DMS114 treated with DMSO at 0.1 percent for 48 hours (cell line): ENCODE data around the gene PDE4DIP.
"Not testable (repeated sequence)": the region's sequence is repeated elsewhere in the genome, so short reads cannot be mapped to it uniquely, and the experiment has no call there.

Experiments used
- DNase-seq: peaks from one replicate; lab custom pipeline; 2025; ENCODE audit not compliant: unreplicated experiment; lab: John Stamatoyannopoulos, UW

Gene PDE4DIP

GRCh38 chr1:148844220-148844619 lies at the start of gene PDE4DIP:
Gene PDE4DIP, plus strand, starts transcription at chr1:148844428. Its CDS starts 347 bp downstream, at chr1:148844775.
- not testable (repeated sequence) for DNase-seq

DNA sequence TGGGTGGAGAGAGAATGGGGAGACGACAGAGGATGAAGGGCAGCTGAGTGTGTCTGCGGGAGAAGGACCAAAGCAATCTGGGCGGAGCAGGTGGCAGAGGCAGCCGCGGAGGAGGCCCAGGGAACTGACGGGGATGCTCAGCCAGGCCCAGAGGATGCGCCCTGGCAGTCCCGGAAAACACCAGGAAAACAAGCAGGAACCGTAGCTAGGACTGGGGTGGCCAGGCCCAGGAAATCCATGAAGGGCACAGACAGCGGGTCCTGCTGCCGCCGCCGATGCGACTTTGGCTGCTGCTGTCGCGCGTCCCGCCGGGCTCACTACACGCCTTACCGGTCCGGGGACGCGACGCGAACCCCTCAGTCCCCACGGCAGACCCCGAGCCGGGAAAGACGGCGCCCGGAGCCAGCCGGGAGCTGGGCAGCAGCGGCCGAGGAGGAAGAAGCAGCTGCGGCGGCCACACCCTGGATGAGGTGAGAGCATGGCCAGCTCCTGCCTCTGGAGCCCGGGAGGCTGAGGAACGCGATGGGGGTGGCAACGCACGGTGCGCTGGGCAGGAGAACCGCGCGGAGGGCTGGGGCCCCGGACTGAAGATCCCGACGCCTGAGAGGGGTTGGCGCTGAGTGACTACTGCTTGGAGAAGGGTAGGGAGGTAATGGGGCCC lies 35.8 kb upstream of the PDE4DIP start:
- not testable (repeated sequence) for DNase-seq

DNA sequence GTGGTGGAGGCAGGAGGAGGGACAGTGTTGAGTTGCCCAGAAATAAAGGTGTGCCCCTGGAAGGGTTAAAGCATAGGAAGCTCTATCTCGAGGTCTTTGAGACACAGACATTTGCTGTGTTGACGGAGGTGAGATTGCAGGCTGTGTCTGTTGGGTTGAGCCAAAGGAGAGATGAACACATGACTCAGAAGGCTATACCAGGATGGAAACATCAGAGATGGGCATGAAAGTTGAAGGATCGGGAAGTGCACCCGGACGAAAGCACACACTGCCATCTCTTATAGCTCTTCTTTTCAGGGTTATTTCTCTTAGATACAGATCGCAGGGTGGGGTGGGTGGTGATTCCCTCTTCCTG lies 35.3 kb upstream of the PDE4DIP start:
- not testable (repeated sequence) for DNase-seq

DNA sequence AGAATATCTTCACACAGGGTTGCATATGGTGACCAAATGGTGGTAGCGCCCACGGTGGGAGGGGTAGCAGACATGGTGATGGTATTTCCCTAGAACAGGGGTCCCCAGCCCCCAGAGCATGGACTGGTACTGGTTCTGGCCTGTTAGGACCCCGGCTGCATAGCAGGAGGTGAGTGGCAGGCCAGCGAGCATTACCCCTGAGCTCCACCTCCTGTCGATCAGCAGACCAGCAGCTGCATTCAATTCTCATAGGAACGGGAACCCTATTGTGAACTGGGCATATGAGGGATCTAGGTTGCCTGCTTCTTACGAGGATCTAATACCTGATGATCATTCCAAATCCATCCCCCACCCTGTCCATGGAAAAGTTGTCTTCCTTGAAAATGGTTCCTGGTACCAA lies 22.0 kb upstream of the PDE4DIP start:
- DNase-seq = not testable (repeated sequence)

DNA sequence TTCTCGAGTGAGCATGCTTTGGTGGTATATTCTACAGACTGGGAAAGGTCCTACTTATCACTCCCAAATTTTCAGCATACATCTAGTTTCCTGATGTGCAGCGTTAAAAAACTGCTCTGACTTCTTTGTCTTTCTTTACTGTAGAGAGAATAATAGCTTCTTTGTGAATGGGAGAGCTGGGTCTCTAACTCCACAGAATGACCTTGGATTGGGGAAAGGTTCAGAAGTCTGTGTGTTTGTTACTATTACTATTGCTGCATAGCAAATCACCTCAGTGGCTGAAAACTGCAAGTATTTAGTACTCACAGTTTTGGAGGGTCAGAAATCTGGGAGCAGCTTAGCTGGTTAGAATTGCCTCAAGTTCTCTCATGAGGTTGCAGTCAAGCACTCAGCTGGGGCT lies 20.4 kb upstream of the PDE4DIP start:
- not testable (repeated sequence) for DNase-seq

GRCh38 chr1:148825029-148825428 lies 19.2 kb upstream of the PDE4DIP start:
- DNase-seq = not testable (repeated sequence)

GRCh38 chr1:148828531-148828930 lies 15.7 kb upstream of the PDE4DIP start:
- not testable (repeated sequence) for DNase-seq

DNA sequence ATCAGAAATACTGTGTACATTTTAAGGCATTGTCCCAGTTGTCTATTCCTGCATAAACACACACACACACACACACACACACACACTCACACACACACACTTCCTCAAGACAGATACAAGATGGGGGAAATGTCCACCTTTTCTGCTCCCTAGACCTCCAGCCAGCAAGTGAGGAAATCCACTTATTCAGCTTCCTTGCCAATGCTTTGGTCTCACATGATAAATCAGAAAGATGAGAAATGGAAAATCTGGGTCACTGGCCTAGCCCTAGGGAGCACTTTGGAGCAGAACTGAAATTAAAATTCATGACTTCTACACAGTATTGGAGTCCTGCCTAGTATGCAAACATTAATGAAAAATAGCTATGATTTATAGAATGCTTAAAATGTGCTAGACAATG lies 15.3 kb upstream of the PDE4DIP start:
- not testable (repeated sequence) for DNase-seq

DNA sequence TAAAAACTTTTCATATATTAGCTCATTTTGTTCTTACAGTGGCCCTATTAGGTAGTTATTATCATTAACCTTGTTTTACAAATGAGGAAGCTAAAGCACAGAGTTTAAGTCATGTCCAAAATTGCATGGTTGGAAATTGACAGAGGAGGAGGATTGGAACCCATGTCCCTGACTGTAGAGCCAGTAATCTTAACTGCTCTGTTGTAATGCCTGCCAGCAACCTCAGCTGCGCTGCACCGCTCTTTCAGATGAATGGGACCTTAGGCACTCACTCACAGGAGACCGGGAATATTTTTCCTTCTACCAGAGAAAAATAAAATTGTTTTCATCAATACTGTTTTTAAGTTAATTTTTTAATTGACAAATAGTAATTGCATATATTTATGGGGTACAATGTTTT lies 14.9 kb upstream of the PDE4DIP start:
- not testable (repeated sequence) for DNase-seq

DNA sequence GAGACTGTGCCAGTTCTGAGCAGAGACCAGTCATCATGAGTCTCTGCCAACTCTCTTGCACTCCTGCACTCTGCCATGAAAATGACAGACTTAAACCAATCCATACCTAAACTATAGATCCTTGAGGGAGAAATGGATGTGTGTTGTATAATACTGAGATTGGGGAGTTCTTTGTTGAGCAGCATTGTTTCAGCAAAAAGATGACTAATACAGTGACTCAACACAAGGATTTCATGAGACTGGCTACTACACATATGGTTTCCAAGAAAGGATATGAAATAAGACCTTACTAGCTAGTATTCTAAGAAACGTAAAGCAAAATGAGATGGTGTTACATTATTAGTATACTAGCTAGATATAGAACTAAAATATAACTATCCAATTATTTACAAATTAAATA lies 3.0 kb upstream of the PDE4DIP start:
- not testable (repeated sequence) for DNase-seq

- not testable (repeated sequence) for DNase-seq
Measured at GRCh38 chr1:148844651-148845050, 423 bp downstream of the PDE4DIP start.

DNA sequence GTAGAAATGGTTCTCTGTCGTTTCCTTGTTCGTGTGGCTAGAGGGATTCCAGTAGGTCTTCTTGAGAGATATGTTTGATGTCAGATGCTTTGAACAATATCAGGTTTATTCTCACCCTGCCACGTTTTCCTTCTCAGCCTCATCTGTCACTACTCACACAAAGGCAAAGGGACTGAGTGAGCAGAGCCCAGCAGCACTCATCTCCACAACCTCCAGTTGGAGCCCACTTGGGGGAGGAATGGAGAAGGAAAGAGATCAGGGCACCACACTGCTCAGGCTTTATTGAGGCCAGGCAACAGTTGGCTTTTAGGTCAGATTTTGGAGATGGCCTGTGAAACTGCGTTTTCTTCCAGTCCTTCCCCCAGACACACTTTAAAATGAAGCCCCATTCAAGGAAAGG lies 840 bp downstream of the PDE4DIP start:
- DNase-seq = not testable (repeated sequence)

DNA sequence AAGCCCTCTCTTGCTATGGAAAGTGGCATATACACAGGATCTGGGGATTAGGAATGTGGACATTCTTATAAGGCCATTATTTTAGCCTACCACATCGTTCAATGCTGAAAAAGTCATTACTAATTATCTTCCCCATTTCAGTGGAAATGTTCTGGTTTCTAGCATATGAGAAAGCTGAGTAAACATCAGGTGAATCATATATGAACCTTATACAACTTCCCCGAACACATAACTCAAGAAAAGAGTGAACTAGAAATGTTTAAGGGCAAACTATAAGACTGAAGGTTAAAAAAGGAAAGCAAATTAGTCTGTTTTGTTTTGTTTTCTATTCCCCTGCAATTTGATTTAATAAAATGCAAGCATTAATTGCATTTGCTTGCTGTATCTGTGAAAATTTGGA lies 6.1 kb downstream of the PDE4DIP start:
- DNase-seq = not testable (repeated sequence)

DNA sequence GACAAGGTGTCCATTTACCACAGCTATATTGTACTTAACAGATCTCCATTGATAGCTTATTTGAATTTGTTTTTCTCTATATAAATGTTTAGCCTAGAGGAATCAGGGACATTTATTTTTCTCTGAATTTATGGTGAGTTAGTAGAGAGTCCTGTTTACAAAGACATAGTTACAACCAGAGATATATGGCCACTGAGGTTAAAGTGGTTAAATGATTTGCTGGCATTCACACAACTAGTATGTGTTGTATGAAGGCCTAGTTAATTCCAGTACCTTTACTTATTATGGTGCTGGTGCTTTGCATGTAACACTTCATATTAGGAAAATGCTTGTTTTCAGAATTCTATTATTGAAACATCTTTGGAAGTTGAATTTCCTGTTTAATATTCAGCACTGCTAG lies 6.6 kb downstream of the PDE4DIP start:
- DNase-seq = not testable (repeated sequence)

DNA sequence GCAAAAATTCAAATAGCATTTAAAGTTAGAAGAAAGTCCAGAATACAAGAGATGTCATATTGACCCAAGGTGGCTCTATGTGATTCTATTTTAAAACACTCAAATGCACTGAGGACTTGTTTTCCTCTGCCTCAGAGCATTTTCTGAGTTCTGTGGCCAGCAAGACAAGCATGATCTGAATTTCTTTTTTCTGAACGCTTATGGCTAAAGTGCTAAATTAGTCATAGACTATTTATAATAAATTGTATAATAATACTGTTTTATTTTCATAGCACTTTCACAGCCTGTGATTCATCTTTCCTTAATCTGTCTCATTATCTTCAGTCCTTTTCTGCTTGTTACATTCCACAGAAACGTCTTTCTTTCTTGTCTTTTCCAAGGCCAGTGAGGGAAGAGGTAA lies 7.5 kb downstream of the PDE4DIP start:
- not testable (repeated sequence) for DNase-seq

DNA sequence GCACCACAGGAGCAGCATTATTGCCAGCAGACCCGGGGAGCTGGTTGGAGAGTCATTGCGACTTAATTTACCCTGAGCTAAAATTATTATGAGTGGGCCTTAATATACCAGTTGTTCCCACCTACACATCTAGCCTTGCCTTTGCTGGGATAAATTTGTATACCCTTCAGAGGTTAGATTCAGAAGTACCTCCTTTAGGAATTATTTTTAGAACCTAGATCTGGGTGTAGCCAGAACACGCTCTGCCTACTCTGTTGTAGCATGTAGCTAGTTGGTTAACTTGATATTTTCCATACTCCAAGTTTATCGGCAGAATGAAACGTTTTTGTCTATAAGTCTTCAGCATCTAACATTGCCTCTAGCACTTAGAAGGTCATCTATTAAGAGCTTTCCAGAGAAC lies 9.1 kb downstream of the PDE4DIP start:
- not testable (repeated sequence) for DNase-seq

GRCh38 chr1:148854063-148854462 lies 9.8 kb downstream of the PDE4DIP start:
- DNase-seq = not testable (repeated sequence)

GRCh38 chr1:148855367-148855766 lies 11.1 kb downstream of the PDE4DIP start:
- DNase-seq = not testable (repeated sequence)

DNA sequence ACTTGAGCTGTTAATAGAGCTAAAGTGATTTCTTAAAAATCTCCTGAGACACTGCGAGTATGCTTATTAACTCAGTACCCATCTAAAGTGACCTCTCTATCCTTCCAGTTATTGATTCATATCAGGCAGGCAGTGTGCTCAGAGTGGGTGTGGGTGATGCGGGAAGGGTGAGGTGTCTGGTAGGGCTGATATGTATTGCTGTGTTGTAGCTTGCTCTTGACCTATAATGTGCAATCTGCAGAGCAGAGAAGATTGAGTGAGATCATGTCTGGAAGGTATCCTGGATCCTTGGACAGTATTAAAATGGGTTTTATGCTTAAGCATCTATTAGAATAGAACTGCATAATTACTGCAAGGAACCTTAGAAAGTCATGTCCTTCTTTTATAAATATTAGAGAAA lies 15.8 kb downstream of the PDE4DIP start:
- not testable (repeated sequence) for DNase-seq

DNA sequence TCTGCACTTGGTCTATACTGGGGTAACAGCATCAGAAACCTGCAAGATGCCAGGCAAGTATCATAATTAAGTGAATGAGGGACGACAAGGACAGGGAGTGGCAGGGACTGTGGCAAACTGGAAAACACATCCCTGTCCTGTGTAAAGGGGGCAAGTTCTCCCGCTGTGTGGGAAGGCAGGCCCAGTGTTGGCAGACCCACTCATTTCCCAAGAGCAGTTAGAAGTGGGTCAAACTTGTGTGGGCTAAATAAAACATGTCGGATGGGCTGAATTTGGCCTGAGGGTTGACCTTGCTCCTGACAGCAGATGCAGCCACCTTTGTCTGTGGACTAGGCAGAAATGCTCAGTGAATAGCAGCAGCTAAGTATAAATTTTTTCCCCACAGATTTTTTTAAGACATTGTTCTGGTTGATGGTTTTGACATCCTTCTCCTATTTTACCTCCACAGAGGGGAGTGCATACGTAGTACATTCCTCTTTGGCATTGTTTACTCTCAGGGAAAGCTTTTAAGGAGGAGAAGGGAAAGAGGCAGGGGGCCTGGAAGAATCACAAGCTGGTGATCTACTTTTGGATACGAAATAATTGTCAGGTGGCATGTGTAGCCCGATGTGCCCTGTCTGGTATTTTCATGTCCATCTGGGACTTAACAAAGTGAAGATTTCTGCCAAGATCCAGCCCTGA lies 16.5 kb downstream of the PDE4DIP start:
- DNase-seq = not testable (repeated sequence)

DNA sequence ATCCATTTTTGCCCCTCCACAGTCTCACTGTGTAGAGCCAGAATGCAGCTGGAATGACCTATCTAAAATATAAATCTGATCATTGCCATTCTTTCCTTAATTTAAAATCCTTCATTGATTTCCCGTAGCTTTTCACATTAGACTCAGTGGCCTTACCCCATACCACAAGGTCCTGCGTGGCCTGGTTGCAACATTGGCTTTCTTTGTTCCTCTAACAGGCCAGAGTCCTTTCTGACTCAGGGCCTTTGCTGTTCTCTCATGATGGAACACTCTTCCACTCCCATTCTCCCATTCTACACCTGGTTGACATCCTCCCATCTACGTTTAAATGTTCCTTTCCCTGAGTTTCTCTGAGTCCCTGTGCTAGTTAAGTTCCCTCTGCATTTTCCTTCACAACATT lies 18.4 kb downstream of the PDE4DIP start:
- DNase-seq = not testable (repeated sequence)

DNA sequence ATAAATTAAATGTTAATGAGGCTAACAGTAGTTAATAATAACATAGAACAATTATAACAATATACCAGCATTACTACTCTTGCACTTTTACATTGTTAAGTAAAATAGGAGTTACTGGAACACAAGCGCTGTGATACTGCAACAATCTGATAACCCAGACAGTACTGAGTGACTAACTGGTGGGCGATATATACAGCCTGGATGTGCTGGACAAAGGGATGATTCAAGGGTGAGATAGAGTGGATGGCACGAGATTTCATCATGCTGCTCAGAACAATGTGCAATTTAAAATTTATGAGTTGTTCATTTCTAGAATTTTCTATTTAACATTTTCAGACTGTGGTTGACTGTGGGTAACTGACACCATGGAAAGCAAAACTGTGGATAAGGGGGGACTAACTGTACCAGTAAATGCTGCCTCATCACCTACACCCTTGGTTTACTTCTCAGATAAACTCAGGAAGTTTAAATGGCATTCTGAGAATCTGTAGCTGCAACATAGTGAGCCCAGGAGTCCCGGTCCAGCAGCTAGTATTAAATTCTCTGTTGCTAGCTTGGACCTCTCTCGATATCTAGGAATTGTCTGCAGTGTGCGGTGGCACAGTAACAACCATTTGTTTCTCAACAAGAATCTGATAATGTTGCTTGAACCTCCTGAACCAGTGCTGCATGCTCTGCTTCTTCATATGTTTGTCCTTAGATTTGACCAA lies 24.9 kb downstream of the PDE4DIP start:
- not testable (repeated sequence) for DNase-seq
